Measurements from ENCODE around the gene KRTAP12-3. TPM values are rescaled to one million over a fixed set of nuclear protein-coding genes. Genes with fewer than 3 reads are reported as not detected.

The KRTAP12-3 gene
- total and polyA plus RNA-seq, 10 of the 15 experiments (the other 5 are each of a cell fraction or from before 2014, with no cell fraction given) = not detected

GRCh38 chr21:44694776-44695175 lies 37.0 kb downstream of the KRTAP12-3 start (continued):
- TF ChIP-seq SKIL (IDR thresholded peaks at IDR 0.05; ENCODE audit: low read depth, poor library complexity, severe bottlenecking) (no peak), CTCF (IDR thresholded peaks at IDR 0.05 in 2 of 3, conservative IDR thresholded peaks at IDR 0.05 in 1 of 3; ENCODE audit: control insufficient read depth in 2 of 3, extremely low read depth in 1 of 3, insufficient read depth in 1 of 3, low read depth in 3 of 3, low read length in 3 of 3) (no peak), MAX (IDR thresholded peaks at IDR 0.05; ENCODE audit: low read depth, low read length) (no peak), CHD4 (IDR thresholded peaks at IDR 0.05) (no peak), ZNF24 (IDR thresholded peaks at IDR 0.05) (no peak), ZNF384 (IDR thresholded peaks at IDR 0.05; ENCODE audit: borderline replicate concordance, low read depth, low read length) (no peak), POU2F2 (IDR thresholded peaks at IDR 0.05; ENCODE audit: borderline replicate concordance, low read depth, low read length) (no peak)

GRCh38 chr21:44695184-44695583 lies 37.5 kb downstream of the KRTAP12-3 start:
- Histone ChIP-seq H3K4me1 (ENCODE audit: control insufficient read depth, insufficient read depth, low read length) (no peaks in the 10 kb centered on the region), H3K9me3 (replicated peaks; ENCODE audit: control insufficient read depth, insufficient read depth, low read length) (peaks cover 1% of the 10 kb centered on the region; the same call in 2 of the 3 replicates), H3K27me3 (replicated peaks in 1 of 2; ENCODE audit: control insufficient read depth in 2 of 2, insufficient read depth in 2 of 2, low read length in 1 of 2) (peaks cover 2 to 3% of the 10 kb centered on the region in 2 experiments; a peak in 3 of 4 replicates), H3K27ac (ENCODE audit: control insufficient read depth, insufficient read depth) (no peak overlapping the region), H3K36me3 (ENCODE audit: control insufficient read depth in 2 of 2, insufficient read depth in 2 of 2, low read length in 1 of 2) (no peaks in the 10 kb centered on the region), H3K79me2 (ENCODE audit: control insufficient read depth, insufficient read depth, low read length) (no peaks in the 10 kb centered on the region), H3K4me2 (ENCODE audit: control insufficient read depth, insufficient read depth) (no peak overlapping the region), H3K4me3 (no peak overlapping the region), H2AFZ (ENCODE audit: control insufficient read depth, low read depth, low read length) (no peak overlapping the region), H4K20me1 (ENCODE audit: control insufficient read depth, insufficient read depth) (no peaks in the 10 kb centered on the region), H3K9ac (ENCODE audit: control insufficient read depth, insufficient read depth, low read length) (no peak overlapping the region)
- intact Hi-C loops (cut with micrococcal nuclease; ENCODE audit: unreplicated experiment) (no loop called here), in situ Hi-C loops (cut with MboI) (no loop called here)
- ChIA-PET POLR2A (no interaction called here), CTCF (no interaction called here), RAD21 (ENCODE audit: unreplicated experiment) (no interaction called here), SMC1A (ENCODE audit: uncharacterized antibody, unreplicated experiment) (no interaction called here)
- FAIRE-seq = no peak
- DNase-seq (ENCODE audit: low read depth, low spot score) = no peak
- no peak for TF ChIP-seq SRF (IDR thresholded peaks at IDR 0.05; ENCODE audit: low read depth in 2 of 2, low read length in 2 of 2)
- no peak for TF ChIP-seq ZNF217 (IDR thresholded peaks at IDR 0.05)
- TF ChIP-seq MAX (IDR thresholded peaks at IDR 0.05; ENCODE audit: low read depth, low read length) = no peak
- TF ChIP-seq NR2C1 (IDR thresholded peaks at IDR 0.05) = no peak
- TF ChIP-seq CREM (IDR thresholded peaks at IDR 0.05; ENCODE audit: low read depth) = no peak
- no TSS peak for BruUV-seq (replicated peaks)
- WGBS (ENCODE audit: insufficient coverage, insufficient replicate concordance, low lambda C conversion rate, missing lambda C conversion rate) = 5% methylated on average over 7 of the region's 8 CpGs
- ATAC-seq = no peak
